Activated CD4-positive, alpha-beta T cell treated with anti-CD3 and anti-CD28 coated beads, Interleukin-10, Interleukin-2, amounts not matched to agents 100 ng/mL and 50 ng/mL, durations not matched to agents 16 hours and 8 hours (primary cell): ENCODE results near the gene VAMP7.
"Not testable (repeated sequence)": the region's sequence is repeated elsewhere in the genome, so short reads cannot be mapped to it uniquely, and the experiment has no call there.

ENCODE experiments used
- DNase-seq: peaks from one replicate; pipeline ENCODE4 v3.0.0-alpha.2; 2020

VAMP7 gene

GRCh38 chrX:155923200-155923599 lies 42.1 kb downstream of the VAMP7 start:
- DNase-seq: no peak

GRCh38 chrX:155930852-155931618 lies 49.9 kb downstream of the VAMP7 start:
- not testable (repeated sequence) for DNase-seq

GRCh38 chrX:155938132-155938531 lies 57.0 kb downstream of the VAMP7 start:
- DNase-seq: no peak

- no peak for DNase-seq
These were observed 68.0 kb downstream of the VAMP7 start for GRCh38 chrX:155949098-155949497.

GRCh38 chrX:155951237-155951789 lies 70.2 kb downstream of the VAMP7 start:
- no peak for DNase-seq

GRCh38 chrX:155953055-155953454 lies 71.9 kb downstream of the VAMP7 start:
- no peak for DNase-seq

- no peak for DNase-seq
These were observed 73.6 kb downstream of the VAMP7 start for GRCh38 chrX:155954793-155955192.

- no peak for DNase-seq
These were observed 75.0 kb downstream of the VAMP7 start for GRCh38 chrX:155956099-155956498.

GRCh38 chrX:155956649-155957048 lies 75.5 kb downstream of the VAMP7 start:
- no peak for DNase-seq

GRCh38 chrX:155957843-155958242 lies 76.7 kb downstream of the VAMP7 start:
- no peak for DNase-seq

- DNase-seq: no peak
These were observed 78.0 kb downstream of the VAMP7 start for GRCh38 chrX:155959018-155959587.

- no peak for DNase-seq
These were observed 81.8 kb downstream of the VAMP7 start for GRCh38 chrX:155962906-155963305.

GRCh38 chrX:155966876-155967275 lies 85.7 kb downstream of the VAMP7 start:
- DNase-seq: peak; percentile 33

- no peak for DNase-seq
These were observed 86.6 kb downstream of the VAMP7 start for GRCh38 chrX:155967653-155968325.

GRCh38 chrX:155968326-155968661 lies 87.1 kb downstream of the VAMP7 start:
- DNase-seq: no peak

- DNase-seq: no peak
These were observed 87.6 kb downstream of the VAMP7 start for GRCh38 chrX:155968791-155969190.

GRCh38 chrX:155971658-155972057 lies 90.5 kb downstream of the VAMP7 start:
- DNase-seq: not testable (repeated sequence)

- DNase-seq: not testable (repeated sequence)
These were observed 91.1 kb downstream of the VAMP7 start for GRCh38 chrX:155972241-155972640.

GRCh38 chrX:155983326-155983725 lies 102.2 kb downstream of the VAMP7 start:
- no peak for DNase-seq

- DNase-seq: no peak
These were observed 104.1 kb downstream of the VAMP7 start for GRCh38 chrX:155985208-155985607.

- not testable (repeated sequence) for DNase-seq
These were observed 105.8 kb downstream of the VAMP7 start for GRCh38 chrX:155986995-155987394.

GRCh38 chrX:155988859-155989258 lies 107.7 kb downstream of the VAMP7 start:
- DNase-seq: no peak
